GM12874 (cell line): ENCODE results near the gene FETUB.

Experiments
- CTCF ChIP-seq: IDR thresholded peaks from 2 replicates; pipeline ENCODE4 v1.5.1; 2011; ENCODE audit warnings: low read depth, mild to moderate bottlenecking, control low read depth, low read length, moderate library complexity; ENCODE audit not compliant: insufficient read depth

FETUB gene

DNA sequence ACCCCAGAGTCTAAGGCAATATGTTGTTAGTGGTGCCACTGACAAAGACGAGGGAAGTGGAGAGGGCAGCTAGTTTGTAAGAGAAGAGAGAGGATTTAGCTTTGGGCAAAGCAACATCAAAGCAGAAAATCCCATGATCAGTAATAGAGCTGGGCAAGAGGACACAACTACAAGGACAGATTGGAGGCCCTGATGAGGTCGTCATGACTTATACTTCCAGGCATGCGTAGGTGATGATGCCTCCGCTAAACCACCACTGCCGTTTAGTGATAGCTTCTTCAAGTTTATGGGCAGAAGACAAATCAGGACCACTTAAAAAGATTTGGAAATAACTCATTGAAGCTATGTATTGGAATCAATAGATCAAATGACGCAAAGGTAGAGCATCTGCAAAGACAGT lies 28.2 kb downstream of the FETUB start:
- no peak for TF ChIP-seq CTCF

GRCh38 chr3:186669378-186670084 lies 29.3 kb downstream of the FETUB start:
- TF ChIP-seq CTCF = no peak

DNA sequence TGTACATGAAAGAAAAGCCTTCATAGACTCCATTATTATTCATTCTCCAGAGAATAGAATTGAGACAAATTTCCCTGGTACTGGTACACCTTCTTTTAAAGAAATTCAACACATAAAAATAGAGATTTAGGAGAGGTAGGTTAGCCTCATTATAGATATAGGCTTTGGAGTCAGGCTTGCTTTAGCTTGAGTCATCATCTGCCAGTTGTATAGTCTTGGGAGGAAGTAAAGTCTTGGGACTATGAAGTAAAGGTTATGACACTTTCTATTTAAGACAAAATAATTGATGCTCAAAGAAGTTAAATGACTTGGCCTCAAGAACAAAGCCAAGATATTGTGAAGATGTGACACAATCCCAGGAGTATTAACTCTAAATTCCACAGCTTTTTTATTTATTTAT lies 30.0 kb downstream of the FETUB start:
- no peak for TF ChIP-seq CTCF

GRCh38 chr3:186671051-186671450 lies 30.9 kb downstream of the FETUB start:
- TF ChIP-seq CTCF = no peak

GRCh38 chr3:186678604-186679003 lies 38.4 kb downstream of the FETUB start:
- TF ChIP-seq CTCF = no peak

- no peak for TF ChIP-seq CTCF
Measured at GRCh38 chr3:186679151-186679550, 39.0 kb downstream of the FETUB start.

DNA sequence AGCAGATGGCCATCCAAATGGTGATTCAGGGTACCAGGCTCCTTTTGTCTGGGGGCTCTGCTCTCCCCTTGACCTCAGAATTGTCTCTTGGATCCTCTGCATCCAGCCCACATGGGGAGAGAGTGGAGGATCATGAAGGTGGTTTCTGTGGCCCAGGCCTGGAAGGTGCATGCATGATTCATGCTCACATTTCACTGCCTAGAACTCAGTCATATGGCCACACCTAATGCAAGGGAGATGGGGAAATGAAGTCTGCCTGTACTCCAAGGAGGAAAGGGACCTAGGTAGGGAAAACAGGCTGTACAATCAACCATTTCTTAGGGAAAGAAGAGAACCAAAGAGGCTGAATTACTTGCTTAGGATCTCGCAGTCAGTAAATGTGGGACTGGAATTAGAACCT lies 40.7 kb downstream of the FETUB start:
- TF ChIP-seq CTCF = no peak
